Fibroblast of the conjunctiva (primary cell): Measurements from ENCODE around the gene CALML6.

Experiments used
- DNase-seq: peaks from one replicate; pipeline ENCODE4 v3.0.0-alpha.2; 2010; ENCODE audit warnings: low read depth

The CALML6 gene

DNA sequence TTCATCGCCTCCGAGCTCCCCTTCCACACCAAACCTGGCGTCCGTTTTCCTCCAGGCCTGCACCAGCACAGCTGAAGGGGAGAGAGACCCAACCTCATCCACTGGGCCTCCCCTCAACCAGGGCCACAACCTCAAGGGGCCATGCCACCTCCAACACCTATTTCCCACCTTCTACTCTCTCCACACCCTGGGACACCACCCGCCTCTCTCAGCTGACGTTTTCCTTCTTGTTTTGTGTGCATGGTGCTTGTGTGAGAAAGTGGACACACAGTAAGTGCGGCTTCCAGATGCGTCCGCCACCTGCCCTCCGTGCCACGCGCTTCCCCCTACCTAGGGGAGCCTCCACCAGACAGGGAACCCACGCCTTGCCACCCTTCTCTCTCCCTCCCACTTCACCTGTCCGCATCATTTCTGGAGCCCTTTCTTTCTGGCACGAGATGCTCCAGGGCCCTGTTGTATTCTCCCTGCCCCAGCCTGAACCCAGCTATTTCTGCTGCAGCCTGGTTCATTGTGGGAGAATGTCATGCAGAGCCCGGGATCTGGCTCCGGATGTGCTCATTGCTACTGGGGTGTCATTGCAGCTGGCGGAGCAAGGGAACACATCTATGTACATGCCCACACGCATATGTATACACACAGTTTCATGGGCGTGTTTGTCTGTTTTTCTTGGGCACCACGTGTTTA lies 22.8 kb upstream of the CALML6 start:
- DNase-seq = no peak

DNA sequence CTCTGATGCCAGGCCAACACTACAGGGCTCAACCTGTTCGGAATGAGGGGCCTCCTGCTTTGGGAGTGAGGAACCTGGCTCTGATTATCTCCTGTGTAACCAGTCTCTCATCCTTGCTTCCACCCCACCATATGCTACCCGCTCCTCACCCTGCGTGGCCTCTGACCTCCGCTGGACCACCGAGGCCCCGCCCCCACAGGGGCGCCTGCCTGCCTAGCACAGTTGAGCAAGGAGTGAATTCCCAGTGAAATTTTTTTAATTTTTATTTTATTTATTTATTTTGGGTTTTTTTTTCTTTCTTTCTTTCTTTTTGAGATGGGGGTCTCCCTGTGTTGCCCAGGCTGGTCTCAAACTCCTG lies 22.3 kb upstream of the CALML6 start:
- no peak for DNase-seq

DNA sequence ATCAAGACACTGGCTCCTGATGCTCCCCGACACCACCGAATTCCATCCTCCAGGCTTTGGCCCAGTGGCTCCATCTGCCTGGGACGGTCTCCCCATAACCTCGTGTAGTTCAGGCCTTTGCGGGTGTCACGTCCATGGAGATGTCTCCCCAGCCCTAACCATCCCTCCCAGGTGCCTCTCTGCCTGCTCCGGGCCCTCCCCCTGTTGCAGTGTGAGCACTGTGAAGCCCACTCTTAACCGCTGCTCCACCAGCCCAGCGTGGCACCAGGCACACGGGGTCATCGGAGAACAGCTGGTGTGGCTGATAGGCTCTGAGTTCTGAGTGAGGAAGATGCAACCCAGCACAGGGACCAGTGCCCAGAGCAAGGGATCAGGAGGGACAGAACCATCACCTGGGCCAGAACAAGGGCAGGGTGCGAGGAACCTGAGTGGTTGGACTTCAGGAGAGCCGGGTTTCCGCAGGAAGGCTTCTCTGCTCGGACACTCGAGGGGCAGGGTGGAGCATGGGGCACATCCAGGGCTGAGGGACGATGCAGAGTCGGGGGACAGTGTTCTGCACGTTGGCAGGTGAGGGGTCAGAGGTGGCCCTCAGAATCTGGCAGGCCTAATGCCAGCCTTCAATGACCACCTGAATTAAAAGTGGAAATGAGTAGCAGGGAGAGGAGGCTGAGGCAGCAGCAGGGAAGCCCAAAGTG lies 21.6 kb upstream of the CALML6 start:
- no peak for DNase-seq

DNA sequence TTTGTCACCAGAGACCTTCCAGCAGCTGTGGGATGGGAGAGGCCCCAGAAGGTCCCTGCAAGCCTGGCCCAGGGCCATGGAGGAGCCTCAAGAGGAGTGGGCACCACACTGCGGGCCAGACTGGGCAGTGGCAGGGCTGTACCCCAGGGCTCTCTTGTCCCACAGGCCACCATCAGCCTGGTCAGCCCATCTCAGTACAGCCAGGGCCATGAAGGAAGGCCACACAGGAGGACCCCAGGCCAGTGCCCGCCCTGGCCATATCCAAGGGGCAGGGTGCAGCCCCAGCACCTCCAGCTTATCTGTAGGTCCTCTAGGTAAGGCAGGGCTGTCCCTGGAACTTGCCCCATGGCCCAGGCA lies 21.1 kb upstream of the CALML6 start:
- DNase-seq = no peak

DNA sequence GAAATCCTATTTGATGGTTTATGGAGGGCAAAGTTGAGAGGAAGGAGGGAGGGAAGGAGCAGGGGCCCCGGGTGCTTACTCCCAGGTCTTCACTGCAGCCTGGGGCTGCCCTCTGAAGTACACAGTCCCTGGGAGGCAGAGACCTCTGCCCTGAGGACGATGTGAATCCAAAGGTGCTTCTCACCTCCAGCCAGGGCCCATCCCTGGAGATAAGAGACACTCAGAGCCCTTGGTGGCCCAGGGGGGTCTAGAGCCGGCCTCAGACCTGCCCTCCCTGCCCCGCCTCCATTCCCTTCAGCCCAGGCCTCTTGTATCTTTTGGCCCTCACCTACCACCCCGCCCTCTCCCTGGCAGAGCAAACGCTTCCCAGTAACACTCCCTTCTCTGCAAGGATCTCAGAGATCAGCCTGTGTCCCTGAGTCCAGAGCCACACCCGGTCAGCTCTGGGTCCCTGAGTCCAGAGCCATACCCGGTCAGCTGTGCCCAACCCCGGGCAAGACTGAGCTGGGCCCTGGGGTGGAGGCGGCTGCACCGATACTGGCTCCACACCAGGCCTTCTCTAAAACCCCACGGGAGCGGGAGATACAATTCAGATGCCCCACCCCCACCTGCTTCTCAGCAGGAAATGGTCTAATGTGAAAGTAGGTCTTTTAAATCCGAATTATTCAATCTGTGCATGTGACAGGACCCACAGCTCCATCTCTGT lies 20.6 kb upstream of the CALML6 start:
- no peak for DNase-seq

DNA sequence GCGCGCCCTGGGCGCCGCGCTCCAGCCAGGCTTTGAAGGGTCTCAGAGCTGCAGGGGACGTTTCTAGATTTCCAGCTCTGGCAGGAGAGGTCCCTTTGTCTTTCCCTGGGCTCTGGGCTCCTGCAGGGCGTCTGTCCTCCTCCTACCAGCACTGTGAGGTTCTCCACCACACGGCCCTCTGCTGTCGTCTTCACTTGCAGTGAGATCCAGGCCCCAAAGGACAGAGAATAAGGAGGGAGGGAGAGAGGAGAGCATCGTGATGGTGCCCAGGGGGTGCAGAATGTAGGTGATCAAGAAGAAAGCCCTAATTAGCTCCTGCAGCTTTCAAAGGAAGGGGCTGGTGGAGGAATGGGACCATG lies 20.0 kb upstream of the CALML6 start:
- no peak for DNase-seq

DNA sequence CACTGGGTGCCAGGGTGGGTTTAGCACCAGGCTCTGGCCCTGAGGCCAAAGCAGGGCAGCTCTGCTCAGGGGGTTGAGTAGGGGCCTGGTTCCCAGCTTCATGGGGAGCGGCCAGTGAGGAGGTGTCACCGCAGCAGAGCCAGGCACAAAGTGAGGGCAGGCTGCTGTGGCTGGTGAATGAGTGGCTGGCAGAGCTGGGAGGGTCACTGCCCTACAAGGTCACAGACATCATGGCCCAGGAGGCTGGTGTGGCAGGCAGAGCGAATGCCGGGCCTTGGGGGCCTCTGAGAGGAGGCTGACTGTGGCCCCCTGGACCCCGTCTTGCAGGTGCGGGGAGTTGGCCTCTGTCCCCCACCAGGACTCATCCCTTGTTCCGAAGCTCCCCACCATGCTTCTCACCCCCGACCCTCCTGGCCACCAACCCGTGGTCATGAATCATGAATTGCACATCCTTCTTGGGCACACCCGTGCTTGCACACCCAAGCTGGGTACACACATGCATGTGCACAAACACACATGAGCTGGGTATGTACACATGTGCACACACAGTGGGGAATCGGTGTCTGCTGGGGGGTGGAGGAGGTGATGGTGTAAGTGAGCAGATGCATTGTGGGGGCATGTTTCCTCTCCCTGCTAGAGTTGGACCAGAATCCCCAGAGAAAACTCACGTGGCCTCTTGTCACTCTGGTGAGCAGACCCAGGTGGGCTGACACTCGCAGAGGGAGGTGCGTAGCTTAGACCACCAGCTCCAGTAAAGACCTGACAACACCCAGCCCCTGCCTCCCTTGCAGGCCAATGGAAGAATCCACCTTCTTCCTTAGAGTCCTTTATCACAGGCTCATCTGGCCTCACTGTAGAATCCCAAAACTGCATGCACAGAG lies 19.4 kb upstream of the CALML6 start:
- DNase-seq = no peak

DNA sequence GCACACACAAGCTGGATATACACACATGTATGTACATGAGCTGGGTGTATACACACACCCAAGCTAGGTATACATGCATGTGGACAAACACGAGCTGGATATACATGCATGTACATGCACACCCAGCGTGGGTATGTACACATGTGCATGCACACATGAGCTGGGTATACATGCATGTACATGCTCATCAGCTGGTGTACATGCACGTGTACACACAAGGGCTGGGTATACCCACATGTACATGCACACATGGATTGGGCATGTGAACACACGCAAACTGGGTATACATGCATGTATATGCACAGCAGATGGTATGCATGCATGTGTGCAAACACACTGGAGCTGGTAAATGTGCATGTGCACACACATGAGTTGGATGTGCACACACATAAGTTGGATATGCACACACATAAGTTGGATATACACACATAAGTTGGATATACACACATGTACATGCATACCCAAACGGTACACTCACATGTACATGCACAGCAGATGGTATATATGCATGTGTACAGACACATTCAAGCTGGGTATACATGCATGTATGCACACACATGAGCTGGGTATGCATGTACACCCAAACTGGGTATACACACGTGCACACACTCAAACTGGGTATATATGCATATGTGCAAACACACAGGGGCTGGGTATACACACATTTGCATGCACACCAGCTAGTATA lies 16.7 kb upstream of the CALML6 start:
- DNase-seq = no peak

DNA sequence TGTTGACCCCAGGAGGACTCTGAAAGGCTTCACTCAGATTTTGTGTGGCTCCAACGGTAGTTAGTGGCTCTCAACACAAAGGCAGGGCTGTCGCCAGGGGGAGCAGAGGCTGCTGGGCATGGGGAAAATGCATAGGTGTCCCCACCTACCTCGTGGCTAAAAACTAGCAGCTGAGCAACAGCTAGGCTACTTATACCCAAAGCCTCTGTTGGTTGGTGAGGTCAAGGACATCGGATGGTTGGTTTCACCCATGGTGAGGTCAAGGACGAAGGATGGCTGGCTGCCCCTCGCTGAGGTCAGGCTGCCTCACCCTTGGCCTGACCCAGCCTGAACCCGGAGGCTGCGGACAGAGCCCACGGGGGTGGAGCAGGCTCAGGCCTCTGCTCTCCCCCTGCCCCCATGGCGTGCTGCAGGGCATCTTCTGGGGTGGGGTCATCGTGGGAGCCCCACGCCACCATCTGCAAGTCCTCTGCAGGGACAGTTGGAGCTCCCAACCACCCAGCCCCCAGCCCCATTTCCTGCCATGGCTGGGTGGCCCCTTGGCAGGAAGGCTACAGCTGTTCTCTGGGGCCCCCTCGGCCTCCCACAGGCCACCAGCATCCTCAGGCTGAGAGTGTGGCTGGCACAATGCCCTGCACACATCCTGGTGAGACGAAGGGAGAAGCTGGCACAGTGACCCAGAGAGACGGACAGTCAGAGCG lies 15.6 kb upstream of the CALML6 start:
- DNase-seq = no peak

DNA sequence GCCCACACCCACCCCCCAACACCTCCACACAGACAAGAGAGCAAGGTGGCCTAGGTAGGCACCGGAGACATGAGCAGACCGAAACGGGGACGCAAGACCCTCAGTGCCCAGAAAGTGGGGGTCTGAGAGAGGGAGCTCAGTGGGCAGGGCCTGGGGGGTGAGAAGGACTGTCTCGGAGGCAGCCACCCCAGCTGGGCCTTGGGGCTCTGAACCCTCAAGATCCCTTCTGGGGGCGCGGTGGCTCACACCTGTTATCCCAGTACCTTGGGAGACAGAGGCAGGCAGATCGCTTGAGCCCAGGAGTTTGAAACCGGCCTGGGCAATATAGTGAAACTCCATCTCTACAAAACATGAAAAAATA lies 15.1 kb upstream of the CALML6 start:
- DNase-seq = no peak

DNA sequence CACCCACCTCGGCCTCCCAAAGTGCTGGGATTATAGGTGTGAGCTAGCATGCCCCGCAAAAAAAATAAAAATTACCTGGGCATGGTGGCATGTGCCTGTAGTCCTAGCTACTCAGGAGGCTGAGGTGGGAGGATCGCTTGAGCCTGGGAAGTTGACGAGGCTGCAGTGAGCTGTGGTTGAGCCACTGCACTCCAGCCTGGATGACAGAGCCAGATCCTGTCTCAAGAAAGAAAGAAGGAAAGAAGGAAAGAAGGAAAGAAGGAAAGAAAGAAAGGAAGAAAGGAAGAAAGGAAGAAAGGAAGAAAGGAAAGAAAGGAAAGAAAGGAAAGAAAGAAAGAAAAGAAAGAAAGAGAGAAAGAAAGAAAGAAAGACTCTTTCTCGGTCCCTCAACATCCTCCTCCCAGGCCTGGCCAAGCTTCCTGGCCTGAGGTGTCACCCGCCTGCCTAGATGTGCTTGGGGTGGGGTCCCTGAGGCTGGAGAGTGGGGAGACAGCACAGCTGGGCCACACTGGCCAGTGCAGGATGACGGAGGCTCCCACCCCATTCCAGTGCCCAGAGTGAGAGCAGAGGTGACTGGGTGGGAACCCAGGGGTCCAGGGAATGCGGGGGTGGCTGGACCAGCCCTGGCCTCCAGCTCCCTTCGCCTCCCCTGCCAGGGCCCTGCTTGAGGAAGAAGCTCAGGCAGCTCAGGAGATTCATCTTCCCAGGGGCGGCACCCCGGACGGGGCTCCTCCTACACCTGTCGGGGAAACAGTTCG lies 14.0 kb upstream of the CALML6 start:
- DNase-seq = no peak

DNA sequence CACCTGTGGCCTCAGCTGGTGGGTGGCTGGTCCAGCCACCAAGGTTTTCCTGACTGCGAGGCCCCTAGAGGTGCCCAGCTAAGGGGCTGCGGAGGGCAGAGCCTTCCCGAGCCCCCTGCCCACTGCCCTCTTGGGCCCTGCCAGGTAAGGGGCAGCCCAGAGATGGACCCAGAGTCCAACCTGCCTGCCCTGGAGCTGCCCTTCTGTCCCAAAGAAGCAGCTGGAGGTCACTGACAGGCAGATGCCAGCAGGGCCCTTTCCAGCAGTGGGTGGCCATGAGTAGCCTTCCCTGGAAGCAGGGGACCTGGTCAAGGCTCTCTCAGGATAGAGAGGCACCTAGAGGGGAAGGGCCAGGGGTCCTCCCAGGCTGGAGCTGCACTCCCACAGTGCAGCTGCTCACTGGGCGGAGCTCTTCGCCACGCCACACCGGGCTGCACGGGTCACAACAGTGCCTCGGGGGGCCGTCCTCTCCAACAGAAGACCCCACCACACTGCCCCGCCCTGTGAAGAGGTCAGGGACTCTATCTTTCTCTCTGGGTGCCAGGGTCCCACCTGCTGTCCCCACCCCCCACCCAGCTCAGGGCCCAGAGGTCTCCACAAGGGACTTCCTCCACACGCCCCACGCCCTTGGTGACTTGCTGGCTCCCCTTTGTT lies 13.3 kb upstream of the CALML6 start:
- DNase-seq = no peak

DNA sequence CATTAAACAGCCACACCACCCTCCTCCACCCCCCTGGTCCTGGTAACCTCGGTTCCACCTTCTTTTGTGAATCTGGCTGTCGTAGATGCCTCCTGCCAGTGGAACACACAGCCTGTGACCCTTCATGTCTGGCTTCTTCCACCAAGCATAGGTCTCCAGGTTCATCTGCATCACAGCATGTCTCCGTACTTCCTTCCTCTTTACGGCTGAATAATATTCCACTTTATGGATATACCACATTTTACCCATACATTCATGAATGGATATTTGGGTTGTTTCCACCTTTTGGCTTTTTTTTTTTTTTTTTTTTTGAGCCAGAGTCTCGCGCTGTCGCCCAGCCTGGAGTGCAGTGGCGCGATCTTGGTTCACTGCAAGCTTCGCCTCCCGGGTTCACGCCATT lies 11.8 kb upstream of the CALML6 start:
- no peak for DNase-seq

DNA sequence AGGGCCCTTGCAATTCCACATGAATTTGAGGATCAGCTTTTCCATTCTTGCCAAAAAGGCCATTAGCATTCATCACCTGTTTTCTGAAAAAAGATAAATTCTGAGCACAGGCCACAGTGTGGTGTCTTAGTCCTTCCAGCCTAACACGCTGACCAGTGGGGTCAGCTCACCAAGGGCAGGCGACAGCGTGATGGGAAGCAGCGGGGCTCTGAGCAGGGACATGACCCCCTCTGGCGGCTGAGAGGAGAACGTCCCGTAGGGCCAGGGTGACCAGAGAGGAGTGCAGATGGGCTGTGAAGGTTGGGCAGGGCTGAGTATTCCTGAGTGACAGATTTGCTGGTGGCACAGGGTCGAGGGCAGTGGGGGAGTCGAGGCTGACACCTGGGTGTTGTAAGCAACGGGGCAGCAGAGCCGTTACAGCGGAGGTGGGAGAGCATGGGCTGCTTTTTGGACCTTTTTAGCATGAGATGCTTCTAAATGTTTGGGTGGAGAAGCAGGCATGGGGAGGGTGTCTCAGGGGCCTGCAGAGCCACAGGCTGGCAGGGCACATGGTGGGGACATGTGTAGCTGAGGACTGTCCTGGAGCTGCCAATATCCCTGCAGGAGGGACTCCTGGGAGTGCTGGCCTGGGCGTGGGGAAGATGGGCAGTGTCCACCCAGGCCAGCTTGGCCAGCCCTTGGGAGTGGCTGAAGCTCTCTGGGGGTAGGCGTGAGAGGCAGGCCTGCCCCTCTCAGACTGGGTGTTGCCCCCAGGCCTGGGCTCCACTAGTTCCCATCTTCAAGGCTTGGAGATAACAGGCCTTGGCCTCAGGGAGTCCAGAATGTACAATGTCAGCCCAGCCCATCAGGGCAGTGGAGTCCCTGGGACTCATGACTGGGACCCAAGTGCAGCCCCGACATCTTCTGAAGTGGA lies 8.6 kb upstream of the CALML6 start:
- DNase-seq = peak; percentile 68

DNA sequence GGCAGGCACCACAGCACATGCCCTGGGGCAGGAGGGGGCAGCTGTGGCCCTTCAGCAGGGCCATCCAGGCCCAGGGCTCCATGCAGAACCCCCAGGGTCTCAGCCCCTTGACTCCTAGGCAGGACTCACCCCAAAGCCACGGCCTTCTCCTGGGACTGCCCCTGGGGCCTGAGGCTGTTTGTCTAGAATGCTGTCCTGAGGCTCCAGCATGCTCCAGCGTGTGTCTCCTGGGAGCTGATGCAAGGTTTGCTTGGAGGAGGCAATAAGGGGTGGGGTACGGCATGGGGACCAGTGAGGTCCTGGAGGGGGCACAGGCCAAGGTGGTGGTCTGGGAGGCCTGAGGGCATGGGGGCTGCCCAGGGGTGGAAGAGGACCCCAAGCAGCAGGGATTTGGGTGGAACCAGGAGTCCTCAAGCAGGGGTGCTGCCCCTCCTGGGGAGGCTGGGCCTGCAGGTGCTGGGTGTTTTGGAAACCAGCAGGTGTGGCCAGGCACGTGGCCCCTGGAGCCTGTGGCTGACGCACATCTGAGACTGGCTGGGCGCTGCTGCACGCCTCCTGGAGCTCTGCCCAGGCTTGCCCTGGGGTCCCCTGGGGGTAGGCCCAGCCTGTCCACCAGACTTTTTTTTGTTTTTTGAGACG lies 7.8 kb upstream of the CALML6 start:
- DNase-seq = peak; percentile 60

DNA sequence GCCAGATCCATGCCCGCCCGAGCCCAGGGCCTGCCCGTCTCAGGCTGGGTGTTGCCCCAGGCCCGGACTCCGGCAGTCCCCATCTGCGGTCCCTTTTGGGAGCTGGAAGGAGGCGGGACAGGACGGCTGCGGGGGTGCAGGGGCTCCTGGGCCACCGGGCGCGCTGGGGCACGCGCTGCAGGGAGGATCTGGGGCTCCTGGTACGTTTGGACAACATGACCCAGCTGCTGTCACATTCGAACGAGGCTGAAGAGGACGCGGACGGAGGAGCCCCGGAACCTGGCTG lies 6.6 kb upstream of the CALML6 start:
- no peak for DNase-seq

DNA sequence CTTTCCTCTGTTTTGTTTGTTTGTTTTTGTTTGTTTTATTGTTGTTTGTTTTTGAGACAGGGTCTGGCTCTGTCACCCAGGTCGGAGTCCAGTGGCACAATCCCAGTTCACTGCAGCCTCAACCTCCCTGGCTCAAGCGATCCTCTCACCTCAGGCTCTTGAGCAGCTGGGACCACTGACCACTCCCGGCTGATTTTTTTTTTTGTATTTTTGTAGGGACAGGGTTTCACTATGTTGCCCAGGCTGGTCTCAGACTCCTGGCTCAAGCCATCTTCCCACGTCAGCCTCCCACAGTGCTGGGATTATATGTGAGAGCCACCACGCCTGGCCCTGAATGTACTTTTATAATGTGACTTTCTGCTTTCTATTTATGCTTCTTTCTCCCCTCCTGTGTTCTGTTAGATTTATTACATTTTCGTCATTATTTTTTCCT lies 5.0 kb upstream of the CALML6 start:
- no peak for DNase-seq

DNA sequence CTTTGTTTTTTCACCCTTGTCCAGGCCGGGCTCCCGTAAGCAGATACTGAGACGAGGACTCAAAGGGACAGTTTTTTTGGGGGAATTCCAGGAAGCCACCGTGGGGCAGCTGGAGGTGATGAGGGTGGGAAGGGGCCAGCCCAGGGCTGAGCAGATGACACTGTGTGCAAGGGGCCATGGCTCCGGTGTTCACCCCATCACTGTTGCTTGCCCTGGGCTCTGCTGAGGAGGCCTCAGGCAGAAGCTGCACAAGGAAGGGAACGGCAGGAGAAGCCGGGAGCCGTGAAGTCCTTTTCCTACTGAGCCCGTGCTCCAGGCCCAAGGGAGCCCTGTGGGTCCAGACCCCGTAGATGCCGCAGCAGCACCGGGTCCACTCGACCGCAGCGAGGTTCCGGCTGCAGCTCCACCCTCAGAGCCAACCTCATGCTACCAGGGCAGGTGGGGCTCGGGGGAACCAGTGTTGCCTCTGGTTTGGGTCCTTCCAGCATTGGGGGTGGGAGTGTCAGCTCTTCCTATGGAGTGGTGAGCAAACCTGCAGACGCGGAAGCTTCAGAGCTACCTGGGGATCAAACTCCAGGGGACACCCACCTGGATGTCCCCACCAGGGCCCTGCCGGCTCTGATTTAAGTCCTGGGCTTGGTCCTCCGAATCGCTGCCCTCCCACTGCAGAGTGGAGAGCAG lies 4.3 kb upstream of the CALML6 start:
- no peak for DNase-seq
